GM12874 (cell line): Measurements from ENCODE around the gene AGBL4.

Source experiments
- CTCF ChIP-seq: IDR thresholded peaks from 2 replicates; pipeline ENCODE4 v1.5.1; 2011; ENCODE audit warnings: low read depth, mild to moderate bottlenecking, control low read depth, low read length, moderate library complexity; ENCODE audit not compliant: insufficient read depth

AGBL4 gene

GRCh38 chr1:48924099-48924498 is 1099.7 kb downstream of the AGBL4 start:
- TF ChIP-seq CTCF = no peak

- no peak for TF ChIP-seq CTCF
Observed at GRCh38 chr1:48923116-48923515, 1100.6 kb downstream of the AGBL4 start.

DNA sequence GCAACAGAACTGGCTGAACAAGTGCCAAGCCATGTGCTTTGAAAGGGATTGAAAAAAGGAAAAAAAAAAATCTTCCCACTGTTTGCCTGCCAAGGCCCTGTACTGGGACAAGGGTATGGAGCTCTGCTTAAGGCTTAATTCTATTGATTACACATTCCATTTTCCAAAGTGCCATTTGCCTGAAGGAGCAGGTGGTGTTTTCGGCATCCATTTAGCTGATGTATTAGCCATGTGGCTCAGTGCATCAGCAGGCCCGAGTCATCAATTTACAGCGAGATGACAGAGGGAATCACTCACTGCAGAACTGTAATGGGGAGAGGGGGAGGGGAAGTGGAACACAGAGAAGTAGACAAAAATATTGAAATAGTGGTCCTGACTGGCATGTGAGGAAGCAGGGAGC is 1102.9 kb downstream of the AGBL4 start:
- TF ChIP-seq CTCF = no peak

GRCh38 chr1:48917901-48918603 is 1105.7 kb downstream of the AGBL4 start:
- TF ChIP-seq CTCF = no peak

GRCh38 chr1:48917070-48917454 is 1106.7 kb downstream of the AGBL4 start:
- TF ChIP-seq CTCF = no peak

DNA sequence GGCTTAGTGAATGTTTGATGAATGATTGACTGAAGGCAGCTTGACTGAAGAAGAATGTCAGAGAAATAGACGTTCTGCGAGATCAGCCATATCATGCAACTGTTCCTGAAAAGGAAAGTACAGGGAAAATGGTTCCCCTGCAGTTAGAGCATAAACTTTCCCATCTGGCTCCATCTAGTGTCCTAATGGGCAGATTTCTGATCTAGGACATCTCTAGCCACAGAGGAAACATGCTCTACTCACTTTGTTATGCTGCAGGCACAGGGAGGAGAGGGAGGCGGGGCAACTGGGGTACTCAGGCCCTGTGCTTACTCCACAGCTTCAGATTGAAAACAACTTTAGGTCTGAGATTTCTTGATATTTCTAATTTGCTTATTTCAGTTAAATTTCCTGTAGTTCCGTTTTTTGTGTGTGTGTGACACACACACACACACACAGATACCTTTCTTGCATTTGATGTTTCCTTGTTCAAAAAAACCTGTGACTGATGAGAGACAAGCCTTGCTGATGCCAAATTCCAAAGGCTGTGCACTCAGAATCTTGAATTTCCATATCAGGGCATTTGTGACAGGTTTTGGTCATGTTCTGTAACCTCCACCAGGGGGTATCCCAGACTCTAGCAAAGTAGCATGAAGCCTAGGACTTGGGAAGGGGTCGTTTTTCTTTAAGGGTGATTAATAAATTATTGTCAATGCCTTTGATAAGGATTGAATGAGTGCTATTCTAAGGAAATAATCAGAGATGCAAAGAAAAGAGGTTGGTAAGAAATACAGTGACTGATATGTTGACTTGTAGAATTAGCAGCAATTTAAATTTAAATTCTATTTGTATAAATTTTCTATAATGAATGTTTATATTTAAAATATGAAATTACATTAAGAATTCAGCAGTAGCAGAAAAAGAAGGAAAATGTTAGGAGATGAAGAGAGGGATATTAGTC is 1107.4 kb downstream of the AGBL4 start:
- TF ChIP-seq CTCF = peak; percentile 18; the same call in 1 of the 2 replicates

- TF ChIP-seq CTCF = no peak
Observed at GRCh38 chr1:48908606-48909005, 1115.1 kb downstream of the AGBL4 start.
